Skin of body (tissue), 2 donors: ENCODE data around the gene PEMT. TPM values are rescaled to one million over a fixed set of nuclear protein-coding genes. Genes with fewer than 3 reads are reported as not detected.

Source experiments
- small RNA-seq: library from RNA; depleted of rRNA; stranded (forward); fragments of <200 nt; gene quantifications from one replicate; pipeline ENCODE3, GENCODE V24; 2014; ENCODE audit warnings: low replicate concordance
- total RNA-seq: library from RNA; depleted of rRNA; stranded (reverse); fragments of >200 nt; gene quantifications from one replicate; pipeline ENCODE4 v1.2.3, GENCODE V29; 2014

Gene PEMT
- total RNA-seq, 1 donor from 2014 or later: 18.8 TPM

Small RNA genes lying within 50 kb of the gene (small RNA-seq; reads per million reads assigned to genes)
- gene RF00019 (not detected), gene RNU6-468P (not detected)

Other genes starting within 250 kb of the PEMT start
- gene MED9, start 114.7 kb downstream of the PEMT start, total RNA-seq: 12.2 TPM
- gene RASD1, start 95.3 kb downstream of the PEMT start, total RNA-seq: 14.8 TPM
- 11.4 TPM for gene RAI1, start 89.8 kb upstream of the PEMT start, total RNA-seq
- gene SREBF1, start 245.3 kb upstream of the PEMT start, total RNA-seq: 89.3 TPM